Measurements from ENCODE around the gene ADORA2A. TPM values are rescaled to one million over a fixed set of nuclear protein-coding genes. Genes with fewer than 3 reads are reported as not detected.

ADORA2A gene
- total RNA-seq, 1 experiment from 2014 or later, result 3.5 TPM

DNA sequence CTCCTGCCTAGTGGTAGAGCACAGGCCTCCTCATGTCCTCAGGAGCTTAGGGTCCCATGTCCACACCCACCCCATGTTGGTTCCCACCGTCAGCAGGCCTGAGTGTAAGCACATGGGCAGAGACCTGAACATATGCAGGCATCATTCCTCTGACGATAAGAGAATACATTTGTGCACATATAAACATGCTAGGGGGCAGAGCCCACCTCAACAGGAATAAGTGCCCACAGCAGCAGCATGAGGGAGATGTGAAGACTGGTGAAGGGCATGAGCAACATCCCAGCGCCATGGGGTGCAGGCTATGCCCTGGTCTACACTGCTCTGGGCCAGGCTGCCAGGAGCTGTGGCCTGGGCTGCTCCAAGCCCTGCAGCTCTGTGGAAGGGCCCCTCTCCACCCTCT, 16.9 kb downstream of the ADORA2A start:
- Histone ChIP-seq H4K20me1 (ENCODE audit: control insufficient read depth, insufficient read depth, insufficient read length) (no peaks in the 10 kb centered on the region), H3K79me2 (ENCODE audit: insufficient read depth, low read length) (no peaks in the 10 kb centered on the region), H2BK20ac (ENCODE audit: low read depth, low read length, poor library complexity, severe bottlenecking) (no peak overlapping the region), H2BK12ac (ENCODE audit: insufficient read length, low read depth, low read length) (no peak overlapping the region), H3K79me1 (ENCODE audit: insufficient read depth, low read depth, low read length, poor library complexity, severe bottlenecking) (no peaks in the 10 kb centered on the region), H2BK120ac (ENCODE audit: low read depth, low read length, poor library complexity, severe bottlenecking) (no peak overlapping the region), H2BK15ac (ENCODE audit: low read depth, low read length) (no peak overlapping the region), H3K4ac (ENCODE audit: low read depth, low read length) (no peak overlapping the region), H3K23me2 (ENCODE audit: insufficient read length, low read depth, low read length, poor library complexity, severe bottlenecking) (peaks cover 5% of the 10 kb centered on the region), H2AK5ac (ENCODE audit: insufficient read length, low read length) (no peak overlapping the region), H3K9me3 (ENCODE audit: control insufficient read depth, low read depth, low read length) (no peaks in the 10 kb centered on the region), H3K18ac (ENCODE audit: insufficient read length, low read depth, low read length) (no peak overlapping the region), H3K4me2 (ENCODE audit: insufficient read depth, insufficient read length, low read length) (no peak overlapping the region), H3K4me1 (ENCODE audit: insufficient read depth, low read length) (0 out of 2 replicates have a peak, but pooled peaks cover 2% of the 10 kb centered on the region), H3K27ac (ENCODE audit: insufficient read length, low read depth, low read length) (no peak overlapping the region), H2BK5ac (ENCODE audit: insufficient read length, low read length) (no peak overlapping the region), H3K56ac (ENCODE audit: insufficient read length, low read depth, low read length) (no peak overlapping the region), H2AFZ (ENCODE audit: low read length) (no peak overlapping the region), H3K23ac (ENCODE audit: insufficient read length, low read depth, low read length) (no peak overlapping the region), H4K8ac (replicated peaks; ENCODE audit: insufficient read length, low read depth, low read length) (no peak overlapping the region), H3K27me3 (ENCODE audit: insufficient read depth, low read length) (no peaks in the 10 kb centered on the region), H3T11ph (ENCODE audit: low read length) (no peak overlapping the region), H4K91ac (ENCODE audit: insufficient read length, low read depth, low read length) (no peak overlapping the region), H4K5ac (ENCODE audit: insufficient read length, low read depth, low read length) (no peak overlapping the region), H3K9ac (ENCODE audit: extremely low read depth, insufficient read length, low read length) (no peak overlapping the region), H3K14ac (ENCODE audit: insufficient read depth, low read length) (no peak overlapping the region; the same call in 1 of the 2 replicates)
- H3K27me3 Mint-ChIP-seq (ENCODE audit: low read depth), result no peaks in the 10 kb centered on the region
- no CpG with 5 or more reads among the region's 3 CpGs for WGBS (ENCODE audit: extremely low coverage, insufficient read length, low lambda C conversion rate)
- no peak overlapping the region for H3K27ac Mint-ChIP-seq
- no peaks in the 10 kb centered on the region; a peak in 1 of 5 replicates for H3K9me3 Mint-ChIP-seq
- DNase-seq, result no peak
- H3K36me3 Mint-ChIP-seq (ENCODE audit: insufficient read depth in 1 of 3, low read depth in 3 of 3), result no peaks in the 10 kb centered on the region
- no peak overlapping the region for H3K4me3 Mint-ChIP-seq
- TF ChIP-seq, protein P1, sequence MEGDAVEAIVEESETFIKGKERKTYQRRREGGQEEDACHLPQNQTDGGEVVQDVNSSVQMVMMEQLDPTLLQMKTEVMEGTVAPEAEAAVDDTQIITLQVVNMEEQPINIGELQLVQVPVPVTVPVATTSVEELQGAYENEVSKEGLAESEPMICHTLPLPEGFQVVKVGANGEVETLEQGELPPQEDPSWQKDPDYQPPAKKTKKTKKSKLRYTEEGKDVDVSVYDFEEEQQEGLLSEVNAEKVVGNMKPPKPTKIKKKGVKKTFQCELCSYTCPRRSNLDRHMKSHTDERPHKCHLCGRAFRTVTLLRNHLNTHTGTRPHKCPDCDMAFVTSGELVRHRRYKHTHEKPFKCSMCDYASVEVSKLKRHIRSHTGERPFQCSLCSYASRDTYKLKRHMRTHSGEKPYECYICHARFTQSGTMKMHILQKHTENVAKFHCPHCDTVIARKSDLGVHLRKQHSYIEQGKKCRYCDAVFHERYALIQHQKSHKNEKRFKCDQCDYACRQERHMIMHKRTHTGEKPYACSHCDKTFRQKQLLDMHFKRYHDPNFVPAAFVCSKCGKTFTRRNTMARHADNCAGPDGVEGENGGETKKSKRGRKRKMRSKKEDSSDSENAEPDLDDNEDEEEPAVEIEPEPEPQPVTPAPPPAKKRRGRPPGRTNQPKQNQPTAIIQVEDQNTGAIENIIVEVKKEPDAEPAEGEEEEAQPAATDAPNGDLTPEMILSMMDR (conservative IDR thresholded peaks at IDR 0.05), result no peak
- peaks cover 10 to 20% of the 10 kb centered on the region in 2 experiments for H3K4me1 Mint-ChIP-seq

Data from H9 (cell line).